C4-2B (cell line): ENCODE results near the gene CFAP410.

ENCODE experiments used
- CTCF ChIP-seq: fragments of 450-650 bp; conservative IDR thresholded peaks from 2 replicates; pipeline ENCODE4 v1.5.1; 2017; ENCODE audit warnings: mild to moderate bottlenecking
- ZFX ChIP-seq: fragments of 450-650 bp; IDR thresholded peaks from 2 replicates; pipeline ENCODE4 v1.6.1; 2017

- no peak for TF ChIP-seq CTCF
- no peak for TF ChIP-seq ZFX
Measured at GRCh38 chr21:44319407-44320065, 19.7 kb downstream of the CFAP410 start.
